HepG2 (cell line): ENCODE data around the gene FN1. TPM values are rescaled to one million over a fixed set of nuclear protein-coding genes. Genes with fewer than 3 reads are reported as not detected.

Experiments
- DR1 ChIP-seq: sonication (generic); formaldehyde crosslinking; IDR thresholded peaks from 2 replicates; pipeline ENCODE4 v1.8.0; 2021; ENCODE audit warnings: mild to moderate bottlenecking, missing genetic modification reagents, inconsistent platforms
- EHMT2 ChIP-seq: fragments of 200-600 bp; sonication (generic); IDR thresholded peaks from 2 replicates; pipeline ENCODE4 v1.7.0; 2017; ENCODE audit warnings: antibody characterized with exemption, low read depth, low read length, borderline replicate concordance
- FOXK2 ChIP-seq: fragments of 450-650 bp; IDR thresholded peaks from 2 replicates; pipeline ENCODE4 v1.6.1; 2016
- HNRNPH1 ChIP-seq: fragments of 200-400 bp; formaldehyde crosslinking; optimal IDR thresholded peaks from 2 replicates; pipeline ENCODE3; 2017; ENCODE audit warnings: mild to moderate bottlenecking, low read depth, low read length
- HOXA3 ChIP-seq: sonication (generic); formaldehyde crosslinking; IDR thresholded peaks from 2 replicates; pipeline ENCODE4 v1.5.0; 2020; ENCODE audit warnings: missing genetic modification reagents
- MED13 ChIP-seq: sonication (generic); formaldehyde crosslinking; IDR thresholded peaks from 2 replicates; pipeline ENCODE4 v1.5.0; 2020; ENCODE audit warnings: missing genetic modification reagents
- MEF2D ChIP-seq: sonication (generic); formaldehyde crosslinking; IDR thresholded peaks from 2 replicates; pipeline ENCODE4 v1.5.1; 2020; ENCODE audit warnings: mild to moderate bottlenecking, missing genetic modification reagents
- MLLT10 ChIP-seq: sonication (generic); formaldehyde crosslinking; IDR thresholded peaks from 2 replicates; pipeline ENCODE4 v1.4.0; 2020; ENCODE audit warnings: missing genetic modification reagents
- NCOA5 ChIP-seq: sonication (generic); formaldehyde crosslinking; IDR thresholded peaks from 2 replicates; pipeline ENCODE4 v1.4.0; 2020; ENCODE audit warnings: missing genetic modification reagents
- SOX13 ChIP-seq, 3 experiments: fragments of 450-650 bp in 1 of 3; sonication (generic) in 1 of 3; formaldehyde crosslinking in 1 of 3; IDR thresholded peaks in 2 of 3; conservative IDR thresholded peaks in 1 of 3; 2 replicates each; pipeline versions ENCODE4 v1.5.0 to v1.6.1; 2016 to 2020; ENCODE audit warnings: antibody characterized with exemption in 1 of 3, mild to moderate bottlenecking in 1 of 3, missing compliant biosample characterization in 1 of 3, missing genetic modification reagents in 1 of 3, moderate library complexity in 1 of 3
- SP140L ChIP-seq: sonication (generic); formaldehyde crosslinking; IDR thresholded peaks from 2 replicates; pipeline ENCODE4 v1.4.0; 2020; ENCODE audit warnings: missing genetic modification reagents, borderline replicate concordance
- TEAD2 ChIP-seq: sonication (generic); formaldehyde crosslinking; IDR thresholded peaks from 2 replicates; pipeline ENCODE4 v1.9.0; 2021; ENCODE audit warnings: missing genetic modification reagents
- ZNF251 ChIP-seq: sonication (generic); formaldehyde crosslinking; IDR thresholded peaks from 2 replicates; pipeline ENCODE4 v1.9.0; 2021; ENCODE audit warnings: mild to moderate bottlenecking, missing genetic modification reagents
- ZNF256 ChIP-seq: sonication (generic); formaldehyde crosslinking; conservative IDR thresholded peaks from 2 replicates; pipeline ENCODE4 v1.4.0; 2020; ENCODE audit warnings: missing genetic modification reagents
- ZNF292 ChIP-seq: sonication (generic); formaldehyde crosslinking; IDR thresholded peaks from 2 replicates; pipeline ENCODE4 v1.8.1; 2022; ENCODE audit warnings: mild to moderate bottlenecking, low read depth, missing genetic modification reagents, borderline replicate concordance
- ZNF569 ChIP-seq: sonication (generic); formaldehyde crosslinking; IDR thresholded peaks from 2 replicates; pipeline ENCODE4 v1.5.0; 2020; ENCODE audit warnings: mild to moderate bottlenecking, missing genetic modification reagents, moderate library complexity, borderline replicate concordance
- ZNF781 ChIP-seq: sonication (generic); formaldehyde crosslinking; IDR thresholded peaks from 2 replicates; pipeline ENCODE4 v1.5.1; 2020; ENCODE audit warnings: borderline replicate concordance, mild to moderate bottlenecking, missing genetic modification reagents; ENCODE audit errors: not compliant biosample characterization
- ZSCAN25 ChIP-seq: sonication (generic); formaldehyde crosslinking; IDR thresholded peaks from 2 replicates; pipeline ENCODE4 v1.8.0; 2022; ENCODE audit warnings: mild to moderate bottlenecking, missing genetic modification reagents
- polyA plus RNA-seq, 8 experiments: library from polyadenylated mRNA; depleted of rRNA in 3 of 8; stranded (reverse) in 7 of 8; unstranded in 1 of 8; fragments of >200 nt; fragmentation: Illumina TruSeq in 4 of 8; extraction: Trizol in 4 of 8; gene quantifications; 2 replicates each; pipeline versions ENCODE4 v1.2.1 to v1.2.3, GENCODE V29; 2011 to 2016; ENCODE audit warnings: low read depth in 4 of 8, missing spikeins in 1 of 8, mixed read lengths in 1 of 8; ENCODE audit not compliant: insufficient read depth in 1 of 8
- total RNA-seq, 5 experiments: library from RNA; depleted of rRNA; stranded (reverse); fragments of >200 nt; fragmentation: Illumina TruSeq; extraction: Trizol; gene quantifications; 2 replicates each; pipeline ENCODE4 v1.2.3, GENCODE V29; 2016; ENCODE audit warnings: low read depth in 1 of 5
- TF ChIP-seq, protein P1 (sequence below): sonication (generic); formaldehyde crosslinking; IDR thresholded peaks from 2 replicates; pipeline ENCODE4 v1.5.0; 2020; ENCODE audit warnings: mild to moderate bottlenecking, missing genetic modification reagents
- TF ChIP-seq, protein P2 (sequence below): sonication (generic); formaldehyde crosslinking; IDR thresholded peaks from 2 replicates; pipeline ENCODE4 v1.5.0; 2020; ENCODE audit warnings: missing genetic modification reagents
- TF ChIP-seq, protein P3 (sequence below): sonication (generic); formaldehyde crosslinking; IDR thresholded peaks from 2 replicates; pipeline ENCODE4 v1.4.0; 2020; ENCODE audit warnings: mild to moderate bottlenecking, low read depth, missing genetic modification reagents

Gene FN1
- total and polyA plus RNA-seq, 2 of the 13 experiments (the other 11 are each of a cell fraction or from before 2014, with no cell fraction given), result 1,847 to 6,471 TPM

DNA sequence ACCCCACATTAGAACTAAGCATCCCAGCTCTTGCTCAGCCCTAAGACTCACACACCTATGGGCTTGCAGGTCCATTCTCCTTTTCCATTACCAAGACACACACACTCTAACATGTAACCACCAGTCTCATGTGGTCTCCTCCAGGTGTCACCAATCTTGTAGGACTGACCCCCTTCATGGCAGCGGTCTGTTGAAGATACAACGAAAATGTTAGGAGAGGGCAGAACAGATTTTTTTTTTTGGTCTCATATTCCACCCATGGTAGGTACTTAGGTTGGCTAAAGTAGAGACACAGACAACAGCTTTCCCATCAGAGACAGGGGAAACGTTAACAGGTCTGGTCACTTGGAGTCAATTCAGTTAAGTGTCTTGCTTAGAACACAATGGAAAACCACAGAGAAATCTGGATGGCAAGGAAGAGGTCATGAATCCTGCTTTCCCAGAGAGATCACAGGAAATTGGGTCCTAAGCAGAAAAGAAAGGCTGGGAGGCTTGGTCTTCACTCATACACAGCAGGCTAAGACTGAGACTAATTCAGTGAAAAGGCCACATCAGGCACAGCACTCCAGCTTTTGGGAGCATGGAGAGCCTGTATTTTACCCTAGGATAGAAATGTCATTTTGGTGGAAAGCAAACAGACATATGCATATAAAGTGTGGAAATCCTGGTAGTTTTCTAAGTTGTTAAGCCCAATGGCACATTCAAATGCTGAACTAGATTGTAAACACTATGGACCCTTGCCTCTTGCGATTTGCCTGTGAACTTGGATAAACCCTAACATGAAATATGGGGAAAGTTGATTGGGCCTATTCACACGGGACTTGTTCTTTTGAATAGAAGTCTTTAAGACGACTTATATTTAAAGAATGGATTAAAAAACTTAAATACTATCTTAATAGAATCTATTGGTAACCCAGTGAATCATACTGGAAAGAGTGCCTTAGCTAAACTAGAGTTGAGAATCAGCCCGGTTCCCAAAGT lies 3.8 kb downstream of the FN1 start (continued):
- TF ChIP-seq, protein P1, sequence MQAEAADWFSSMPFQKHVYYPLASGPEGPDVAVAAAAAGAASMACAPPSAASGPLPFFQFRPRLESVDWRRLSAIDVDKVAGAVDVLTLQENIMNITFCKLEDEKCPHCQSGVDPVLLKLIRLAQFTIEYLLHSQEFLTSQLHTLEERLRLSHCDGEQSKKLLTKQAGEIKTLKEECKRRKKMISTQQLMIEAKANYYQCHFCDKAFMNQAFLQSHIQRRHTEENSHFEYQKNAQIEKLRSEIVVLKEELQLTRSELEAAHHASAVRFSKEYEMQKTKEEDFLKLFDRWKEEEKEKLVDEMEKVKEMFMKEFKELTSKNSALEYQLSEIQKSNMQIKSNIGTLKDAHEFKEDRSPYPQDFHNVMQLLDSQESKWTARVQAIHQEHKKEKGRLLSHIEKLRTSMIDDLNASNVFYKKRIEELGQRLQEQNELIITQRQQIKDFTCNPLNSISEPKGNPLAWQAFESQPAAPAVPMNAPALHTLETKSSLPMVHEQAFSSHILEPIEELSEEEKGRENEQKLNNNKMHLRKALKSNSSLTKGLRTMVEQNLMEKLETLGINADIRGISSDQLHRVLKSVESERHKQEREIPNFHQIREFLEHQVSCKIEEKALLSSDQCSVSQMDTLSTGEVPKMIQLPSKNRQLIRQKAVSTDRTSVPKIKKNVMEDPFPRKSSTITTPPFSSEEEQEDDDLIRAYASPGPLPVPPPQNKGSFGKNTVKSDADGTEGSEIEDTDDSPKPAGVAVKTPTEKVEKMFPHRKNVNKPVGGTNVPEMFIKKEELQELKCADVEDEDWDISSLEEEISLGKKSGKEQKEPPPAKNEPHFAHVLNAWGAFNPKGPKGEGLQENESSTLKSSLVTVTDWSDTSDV, result no peak
- TF ChIP-seq HOXA3 (CRISPR knock-in tag) (no peak), MED13 (CRISPR knock-in tag) (no peak), MEF2D (no peak), ZNF256 (CRISPR knock-in tag) (no peak), ZNF569 (no peak), FOXK2 (no peak), DR1 (CRISPR knock-in tag) (no peak), ZNF781 (CRISPR knock-in tag) (no peak), TEAD2 (CRISPR knock-in tag) (no peak), SP140L (CRISPR knock-in tag) (no peak), ZSCAN25 (CRISPR knock-in tag) (peak; percentile 37; the same call in 1 of the 2 replicates), EHMT2 (no peak), MLLT10 (CRISPR knock-in tag) (0 out of 2 replicates have a peak, but pooled peaks have one; percentile 41), ZNF251 (CRISPR knock-in tag) (no peak), HNRNPH1 (no peak), NCOA5 (CRISPR knock-in tag) (0 out of 2 replicates have a peak, but pooled peaks have one; percentile 20), ZNF292 (no peak), SOX13 (IDR thresholded peaks at IDR 0.05) (no peak), SOX13 (CRISPR knock-in tag; conservative IDR thresholded peaks at IDR 0.05 in 1 of 2, IDR thresholded peaks at IDR 0.05 in 1 of 2) (0 out of 4 replicates have a peak, but pooled peaks of 1 of the 2 experiments have one; percentile 6)
- TF ChIP-seq, protein P2, sequence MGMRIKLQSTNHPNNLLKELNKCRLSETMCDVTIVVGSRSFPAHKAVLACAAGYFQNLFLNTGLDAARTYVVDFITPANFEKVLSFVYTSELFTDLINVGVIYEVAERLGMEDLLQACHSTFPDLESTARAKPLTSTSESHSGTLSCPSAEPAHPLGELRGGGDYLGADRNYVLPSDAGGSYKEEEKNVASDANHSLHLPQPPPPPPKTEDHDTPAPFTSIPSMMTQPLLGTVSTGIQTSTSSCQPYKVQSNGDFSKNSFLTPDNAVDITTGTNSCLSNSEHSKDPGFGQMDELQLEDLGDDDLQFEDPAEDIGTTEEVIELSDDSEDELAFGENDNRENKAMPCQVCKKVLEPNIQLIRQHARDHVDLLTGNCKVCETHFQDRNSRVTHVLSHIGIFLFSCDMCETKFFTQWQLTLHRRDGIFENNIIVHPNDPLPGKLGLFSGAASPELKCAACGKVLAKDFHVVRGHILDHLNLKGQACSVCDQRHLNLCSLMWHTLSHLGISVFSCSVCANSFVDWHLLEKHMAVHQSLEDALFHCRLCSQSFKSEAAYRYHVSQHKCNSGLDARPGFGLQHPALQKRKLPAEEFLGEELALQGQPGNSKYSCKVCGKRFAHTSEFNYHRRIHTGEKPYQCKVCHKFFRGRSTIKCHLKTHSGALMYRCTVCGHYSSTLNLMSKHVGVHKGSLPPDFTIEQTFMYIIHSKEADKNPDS (CRISPR knock-in tag), result no peak
- TF ChIP-seq, protein P3, sequence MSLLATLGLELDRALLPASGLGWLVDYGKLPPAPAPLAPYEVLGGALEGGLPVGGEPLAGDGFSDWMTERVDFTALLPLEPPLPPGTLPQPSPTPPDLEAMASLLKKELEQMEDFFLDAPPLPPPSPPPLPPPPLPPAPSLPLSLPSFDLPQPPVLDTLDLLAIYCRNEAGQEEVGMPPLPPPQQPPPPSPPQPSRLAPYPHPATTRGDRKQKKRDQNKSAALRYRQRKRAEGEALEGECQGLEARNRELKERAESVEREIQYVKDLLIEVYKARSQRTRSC, result no peak
